CD14-positive monocyte (primary cell): ENCODE measurements around the gene NOL6. TPM values are rescaled to one million over a fixed set of nuclear protein-coding genes. Genes with fewer than 3 reads are reported as not detected.
A peak's percentile ranks its signal among the peaks of the same experiment; 100 is the strongest.
"Not testable (repeated sequence)": the region's sequence is repeated elsewhere in the genome, so short reads cannot be mapped to it uniquely, and the experiment has no call there.

ENCODE experiments used
- DNase-seq, 3 donors: peaks; one replicate each; pipeline ENCODE4 v3.0.0-alpha.2; 2011 to 2022
- H2AFZ ChIP-seq: 2 replicates; pipeline ENCODE4 v1.6.0; 2012; ENCODE audit warnings: mild to moderate bottlenecking, low read depth, low read length, inconsistent platforms; ENCODE audit not compliant: insufficient read depth, poor library complexity, severe bottlenecking
- H3K27ac ChIP-seq, 2 donors: 1 replicate in 1 of 2; 2 replicates in 1 of 2; pipeline ENCODE4 v1.5.1; 2012 to 2013; ENCODE audit warnings: low read length in 2 of 2, control low read depth in 1 of 2, inconsistent platforms in 1 of 2, low read depth in 1 of 2, mild to moderate bottlenecking in 1 of 2
- H3K27me3 ChIP-seq, 2 donors: one replicate each; pipeline versions ENCODE4 v1.6.0 to v1.6.1; 2011 to 2013; ENCODE audit warnings: low read length in 2 of 2; ENCODE audit not compliant: control insufficient read depth in 2 of 2, insufficient read depth in 2 of 2
- H3K36me3 ChIP-seq, 2 donors: replicated peaks in 1 of 2; 1 replicate in 1 of 2; 2 replicates in 1 of 2; pipeline versions ENCODE4 v1.5.1 to v1.6.1; 2012 to 2013; ENCODE audit warnings: low read length in 2 of 2, control low read depth in 1 of 2, inconsistent platforms in 1 of 2, mild to moderate bottlenecking in 1 of 2; ENCODE audit not compliant: insufficient read depth in 2 of 2, control insufficient read depth in 1 of 2
- H3K4me1 ChIP-seq, 2 donors: 1 replicate in 1 of 2; 2 replicates in 1 of 2; pipeline versions ENCODE4 v1.5.1 to v1.6.1; 2012 to 2013; ENCODE audit warnings: low read length in 2 of 2, control low read depth in 1 of 2, inconsistent platforms in 1 of 2, mild to moderate bottlenecking in 1 of 2, moderate library complexity in 1 of 2; ENCODE audit not compliant: insufficient read depth in 2 of 2, control insufficient read depth in 1 of 2
- H3K4me2 ChIP-seq: replicated peaks from 2 replicates; pipeline ENCODE3; 2012; ENCODE audit warnings: low read length, moderate library complexity, mild to moderate bottlenecking; ENCODE audit not compliant: poor library complexity, severe bottlenecking; ENCODE audit errors: extremely low read depth
- H3K4me3 ChIP-seq, 3 experiments: fragments of 200-600 bp in 1 of 3; sonication (generic) in 1 of 3; replicated peaks in 1 of 3; 1 replicate in 2 of 3; 2 replicates in 1 of 3; pipeline ENCODE4 v1.5.1; 2011 to 2013; ENCODE audit warnings: low read length in 3 of 3, mild to moderate bottlenecking in 3 of 3, control low read depth in 2 of 3, low read depth in 2 of 3, inconsistent platforms in 1 of 3, moderate library complexity in 1 of 3
- H3K79me2 ChIP-seq: 2 replicates; pipeline ENCODE4 v1.6.0; 2012; ENCODE audit warnings: mild to moderate bottlenecking, control low read depth, inconsistent platforms, low read length, moderate library complexity; ENCODE audit not compliant: insufficient read depth
- H3K9ac ChIP-seq: 2 replicates; pipeline ENCODE4 v1.6.0; 2017; ENCODE audit warnings: low read length, mild to moderate bottlenecking; ENCODE audit not compliant: insufficient read depth, poor library complexity, severe bottlenecking
- H3K9me3 ChIP-seq, 2 donors: replicated peaks in 1 of 2; 1 replicate in 1 of 2; 2 replicates in 1 of 2; pipeline versions ENCODE4 v1.5.1 to v1.6.1; 2012 to 2013; ENCODE audit warnings: low read length in 2 of 2, control low read depth in 1 of 2; ENCODE audit not compliant: control insufficient read depth in 1 of 2, insufficient read depth in 1 of 2
- H4K20me1 ChIP-seq: 2 replicates; pipeline ENCODE4 v1.6.0; 2012; ENCODE audit warnings: mild to moderate bottlenecking, low read length, control low read depth, moderate library complexity; ENCODE audit not compliant: insufficient read depth
- H3K27ac Mint-ChIP-seq, 7 donors: one replicate each; pipeline ENCODE4 v1.8.0; 2020; ENCODE audit warnings: mild to moderate bottlenecking in 7 of 7, mixed read lengths in 7 of 7, moderate library complexity in 6 of 7, inconsistent platforms in 2 of 7
- H3K27me3 Mint-ChIP-seq, 3 donors: one replicate each; pipeline ENCODE4 v1.8.0; 2021 to 2022; ENCODE audit warnings: low read depth in 3 of 3, mild to moderate bottlenecking in 3 of 3, mixed read lengths in 3 of 3, moderate library complexity in 3 of 3, inconsistent platforms in 1 of 3
- H3K36me3 Mint-ChIP-seq, 2 donors: one replicate each; pipeline ENCODE4 v1.8.0; 2020; ENCODE audit warnings: mixed read lengths in 2 of 2, inconsistent platforms in 1 of 2, mild to moderate bottlenecking in 1 of 2
- H3K4me1 Mint-ChIP-seq: one replicate; pipeline ENCODE4 v1.8.0; 2020; ENCODE audit warnings: mild to moderate bottlenecking, mixed read lengths
- H3K4me3 Mint-ChIP-seq, 2 donors: one replicate each; pipeline ENCODE4 v1.8.0; 2020; ENCODE audit warnings: mild to moderate bottlenecking in 2 of 2, mixed read lengths in 2 of 2, moderate library complexity in 1 of 2
- H3K9me3 Mint-ChIP-seq, 7 donors: one replicate each; pipeline ENCODE4 v1.8.0; 2020 to 2022; ENCODE audit warnings: mixed read lengths in 7 of 7, mild to moderate bottlenecking in 6 of 7, moderate library complexity in 6 of 7, inconsistent platforms in 2 of 7
- CTCF ChIP-seq: fragments of 200-600 bp; IDR thresholded peaks from one replicate; pipeline ENCODE4 v1.8.0; 2022; ENCODE audit warnings: antibody characterized with exemption, mild to moderate bottlenecking
- WGBS: methylation state at CpG from one replicate; pipeline ENCODE4 v1.1.5; 2013; ENCODE audit warnings: missing lambda C conversion rate; ENCODE audit not compliant: insufficient coverage; 5-methylcytosine and 5-hydroxymethylcytosine counted together
- intact Hi-C, 2 donors: fragments of 100-400 bp; cut with micrococcal nuclease; formaldehyde crosslinking; loops; one replicate each; pipeline versions ENCODE4 v1.15.0 to v1.15.1; 2023
- polyA plus RNA-seq, 3 donors: library from polyadenylated mRNA; depleted of rRNA in 1 of 3; unstranded in 2 of 3; stranded (reverse) in 1 of 3; fragments of 300-500 nt in 2 of 3; fragments of >200 nt in 1 of 3; fragmentation: Illumina TruSeq in 2 of 3; gene quantifications; 1 replicate in 2 of 3; 2 replicates in 1 of 3; pipeline ENCODE4 v1.2.3, GENCODE V29; 2012 to 2021

NOL6 gene
- polyA plus RNA-seq, 3 donors, result 4.6 to 21.9 (median 10.1) TPM

- Histone ChIP-seq H2AFZ (no peak overlapping the region), H3K27ac (no peak overlapping the region), H3K27me3 (peaks cover 3 to 7% of the 10 kb centered on the region in 2 donors), H3K9ac (no peak overlapping the region), H3K4me2 (no peak overlapping the region), H3K9me3 (peaks cover 0 to 6% of the 10 kb centered on the region in 2 donors), H3K79me2 (no peaks in the 10 kb centered on the region), H3K36me3 (no peaks in the 10 kb centered on the region), H4K20me1 (no peaks in the 10 kb centered on the region), H3K4me3 (no peak overlapping the region), H3K4me1 (no peaks in the 10 kb centered on the region)
- intact Hi-C loops, result no loop called here
- peaks cover 0 to 3% of the 10 kb centered on the region in 2 donors for H3K36me3 Mint-ChIP-seq
- H3K9me3 Mint-ChIP-seq, result peaks cover 8 to 21% (median 14%) of the 10 kb centered on the region in 7 donors
- H3K4me1 Mint-ChIP-seq, result no peaks in the 10 kb centered on the region
- peak; percentile 67 for TF ChIP-seq CTCF
- peaks cover 12 to 18% (median 13%) of the 10 kb centered on the region in 3 donors for H3K27me3 Mint-ChIP-seq
- no peak overlapping the region for H3K4me3 Mint-ChIP-seq
- peak in 1 of 3 donors; percentile 16 for DNase-seq
- H3K27ac Mint-ChIP-seq, result peak overlapping the region in 1 of 7 donors; percentile 61
- no CpG with 5 or more reads among the region's 2 CpGs for WGBS
Observed at GRCh38 chr9:33517373-33517772, 43.6 kb upstream of the NOL6 start.

GRCh38 chr9:33516397-33516796 is 42.7 kb upstream of the NOL6 start:
- H3K4me1 ChIP-seq, H3K79me2 ChIP-seq, DNase-seq, H3K9ac ChIP-seq, H3K27ac ChIP-seq, H3K4me3 ChIP-seq, H3K27me3 Mint-ChIP-seq, H3K27ac Mint-ChIP-seq, H3K4me3 Mint-ChIP-seq, H3K4me1 Mint-ChIP-seq, H3K9me3 ChIP-seq, H2AFZ ChIP-seq, H4K20me1 ChIP-seq, H3K36me3 Mint-ChIP-seq, H3K4me2 ChIP-seq, H3K27me3 ChIP-seq, intact Hi-C loops, H3K36me3 ChIP-seq: not testable (repeated sequence)
- peaks cover 8 to 20% (median 14%) of the 10 kb centered on the region in 7 donors for H3K9me3 Mint-ChIP-seq
- WGBS, result no CpG with 5 or more reads among the region's 1 CpG

- H4K20me1 ChIP-seq, H3K27me3 ChIP-seq, H3K36me3 Mint-ChIP-seq, H3K4me2 ChIP-seq, H3K4me1 ChIP-seq, intact Hi-C loops, H3K4me3 Mint-ChIP-seq, H3K36me3 ChIP-seq, H3K27ac Mint-ChIP-seq, H3K79me2 ChIP-seq, H3K27ac ChIP-seq, H3K9ac ChIP-seq, DNase-seq, H3K4me1 Mint-ChIP-seq, H2AFZ ChIP-seq, H3K9me3 ChIP-seq, H3K4me3 ChIP-seq: not testable (repeated sequence)
- WGBS, result no CpG with 5 or more reads among the region's 2 CpGs
- Mint-ChIP-seq H3K9me3 (peaks cover 8 to 20% (median 14%) of the 10 kb centered on the region in 7 donors), H3K27me3 (peaks cover 6 to 12% (median 7%) of the 10 kb centered on the region in 3 donors)
Observed at GRCh38 chr9:33515342-33515995, 41.7 kb upstream of the NOL6 start.

DNA sequence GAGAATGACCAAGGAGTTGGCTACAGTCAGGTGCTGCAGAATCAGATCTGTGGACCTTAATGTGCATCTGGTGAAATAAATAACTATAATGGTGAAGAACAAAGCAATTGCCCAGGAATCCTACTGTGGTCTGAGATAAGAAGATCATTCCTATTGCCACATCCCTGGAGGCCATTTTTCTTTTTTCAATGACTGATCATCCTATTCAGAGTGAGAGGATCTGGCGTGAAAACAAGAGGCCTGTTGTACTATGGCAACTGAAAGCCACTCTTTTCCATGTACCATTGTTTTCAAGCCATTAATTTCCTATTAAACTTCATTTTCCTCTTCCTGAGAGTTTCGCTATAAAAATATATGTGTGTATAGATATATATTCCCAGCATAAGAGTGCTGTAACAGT is 38.8 kb upstream of the NOL6 start:
- DNase-seq, H3K27ac Mint-ChIP-seq, intact Hi-C loops, H3K9ac ChIP-seq, H3K36me3 ChIP-seq, H3K27me3 ChIP-seq, H3K27ac ChIP-seq, H3K4me2 ChIP-seq, H3K4me3 Mint-ChIP-seq, H2AFZ ChIP-seq, H3K27me3 Mint-ChIP-seq, H3K4me1 Mint-ChIP-seq, H3K79me2 ChIP-seq, H4K20me1 ChIP-seq, H3K9me3 ChIP-seq, H3K4me3 ChIP-seq, H3K36me3 Mint-ChIP-seq, H3K4me1 ChIP-seq: not testable (repeated sequence)
- WGBS, result no CpG with 5 or more reads among the region's 2 CpGs
- H3K9me3 Mint-ChIP-seq, result peaks cover 8 to 20% (median 14%) of the 10 kb centered on the region in 7 donors
